ENCODE data around the gene ANKRD11.
"Not testable (repeated sequence)": the region's sequence is repeated elsewhere in the genome, so short reads cannot be mapped to it uniquely, and the experiment has no call there.

ANKRD11 gene

DNA sequence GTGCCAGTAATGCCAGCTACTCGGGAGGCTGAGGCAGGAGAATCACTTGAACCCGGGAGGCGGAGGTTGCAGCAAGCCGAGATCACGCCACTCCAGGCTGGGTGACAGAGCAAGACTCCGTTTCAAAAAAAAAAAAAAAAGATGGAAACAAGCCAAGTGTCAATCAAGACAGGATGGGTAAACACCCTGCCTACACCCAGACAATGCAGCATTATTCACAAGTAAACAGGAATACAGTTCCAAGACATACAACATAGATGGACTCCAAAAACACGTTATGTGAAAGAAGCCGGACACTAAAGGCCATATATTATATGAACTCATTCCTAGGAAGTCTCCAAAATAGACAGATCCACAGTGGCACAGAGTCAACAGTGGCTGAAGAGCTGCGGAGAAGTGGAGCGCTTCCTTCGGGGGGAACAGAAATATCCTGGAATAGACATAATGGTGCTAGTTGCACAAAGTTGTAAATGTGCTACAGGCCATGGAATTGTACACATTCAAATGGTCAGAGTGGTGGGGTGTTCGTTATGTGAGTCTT lies 33.9 kb downstream of the ANKRD11 start:
- TF ChIP-seq SPI1 (IDR thresholded peaks at IDR 0.05; ENCODE audit: low read depth, low read length) (no peak), POU2F2 (IDR thresholded peaks at IDR 0.05; ENCODE audit: low read depth, low read length) (no peak), POLR2AphosphoS5 (IDR thresholded peaks at IDR 0.05; ENCODE audit: low read depth, low read length) (no peak), POLR2A (IDR thresholded peaks at IDR 0.05; ENCODE audit: low read depth, low read length) (no peak), TAF1 (IDR thresholded peaks at IDR 0.05; ENCODE audit: low read depth, low read length) (no peak), PAX5 (IDR thresholded peaks at IDR 0.05; ENCODE audit: insufficient read depth, low read length, severe bottlenecking) (no peak)
- no peak for DNase-seq (ENCODE audit: insufficient read length, low spot score)
- no peak for FAIRE-seq

DNA sequence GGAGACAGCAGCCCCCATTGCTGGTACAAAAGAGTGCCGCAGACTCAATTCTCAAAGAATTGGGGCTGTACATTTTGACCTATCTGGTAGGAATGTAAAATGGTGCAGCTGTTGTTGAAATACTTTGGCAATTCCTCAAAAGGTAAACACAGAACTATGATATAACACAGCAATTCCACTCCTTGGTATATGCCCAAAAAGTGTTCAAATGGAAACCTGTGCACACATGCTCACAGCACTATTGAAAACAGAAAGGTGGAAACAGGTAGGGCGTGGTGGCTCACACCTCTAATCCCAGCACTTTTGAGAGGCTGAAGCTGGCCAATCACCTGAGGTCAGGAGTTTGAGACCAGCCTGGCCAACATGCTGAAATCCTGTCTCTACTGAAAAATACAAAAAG lies 34.7 kb downstream of the ANKRD11 start:
- no peak for TF ChIP-seq POLR2A (IDR thresholded peaks at IDR 0.05; ENCODE audit: low read depth, low read length)
- TF ChIP-seq SPI1 (IDR thresholded peaks at IDR 0.05; ENCODE audit: low read depth, low read length): no peak
- no peak for TF ChIP-seq TAF1 (IDR thresholded peaks at IDR 0.05; ENCODE audit: low read depth, low read length)
- TF ChIP-seq POU2F2 (IDR thresholded peaks at IDR 0.05; ENCODE audit: low read depth, low read length): no peak
- FAIRE-seq (no peak), DNase-seq (ENCODE audit: insufficient read length, low spot score) (no peak)

DNA sequence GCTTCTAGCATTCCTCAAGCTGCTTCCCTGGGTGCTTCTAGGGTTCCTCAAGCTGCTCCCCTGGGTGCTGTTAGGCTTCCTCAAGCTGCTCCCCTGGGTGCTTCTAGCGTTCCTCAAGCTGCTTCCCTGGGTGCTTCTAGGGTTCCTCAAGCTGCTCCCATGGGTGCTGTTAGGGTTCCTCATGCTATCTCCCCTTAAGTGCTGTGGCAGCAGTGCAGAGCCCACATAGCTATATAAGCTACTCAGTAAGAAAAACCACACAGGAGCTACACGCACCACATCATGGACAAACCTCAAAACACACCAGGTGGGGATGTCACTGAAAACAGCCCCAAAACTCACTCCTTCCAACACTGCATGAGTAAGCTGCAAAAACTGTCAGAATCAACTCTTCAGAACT lies 35.2 kb downstream of the ANKRD11 start:
- DNase-seq (ENCODE audit: insufficient read length, low spot score): no peak

DNA sequence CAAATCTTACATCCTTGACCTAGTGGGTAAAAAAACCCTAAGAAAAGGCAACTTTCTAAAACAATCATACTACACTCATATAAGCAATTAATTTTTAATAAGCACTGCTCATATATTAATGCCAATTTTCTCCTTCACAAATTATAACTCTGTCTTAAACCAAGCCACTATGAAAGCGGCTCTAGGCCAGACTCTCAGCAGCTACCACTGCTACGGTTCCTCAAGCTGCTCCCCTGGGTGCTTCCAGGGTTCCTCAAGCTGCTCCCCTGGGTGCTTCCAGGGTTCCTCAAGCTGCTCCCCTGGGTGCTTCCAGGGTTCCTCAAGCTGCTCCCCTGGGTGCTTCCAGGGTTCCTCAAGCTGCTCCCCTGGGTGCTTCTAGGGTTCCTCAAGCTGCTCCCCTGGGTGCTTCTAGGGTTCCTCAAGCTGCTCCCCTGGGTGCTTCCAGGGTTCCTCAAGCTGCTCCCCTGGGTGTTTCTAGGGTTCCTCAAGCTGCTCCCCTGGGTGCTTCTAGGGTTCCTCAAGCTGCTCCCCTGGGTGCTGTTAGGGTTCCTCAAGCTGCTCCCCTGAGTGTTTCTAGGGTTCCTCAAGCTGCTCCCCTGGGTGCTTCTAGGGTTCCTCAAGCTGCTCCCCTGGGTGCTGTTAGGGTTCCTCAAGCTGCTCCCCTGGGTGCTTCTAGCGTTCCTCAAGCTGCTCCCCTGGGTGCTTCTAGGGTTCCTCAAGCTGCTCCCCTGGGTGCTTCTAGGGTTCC lies 35.8 kb downstream of the ANKRD11 start:
- not testable (repeated sequence) for DNase-seq (ENCODE audit: insufficient read length, low spot score); FAIRE-seq

More for the DNA sequence above, 35.2 kb downstream of the ANKRD11 start:
- TF ChIP-seq POU2F2 (IDR thresholded peaks at IDR 0.05; ENCODE audit: low read depth, low read length): no peak
- TF ChIP-seq POLR2AphosphoS5 (IDR thresholded peaks at IDR 0.05; ENCODE audit: low read depth, low read length): no peak
- no peak for TF ChIP-seq PAX5 (IDR thresholded peaks at IDR 0.05; ENCODE audit: insufficient read depth, low read length, severe bottlenecking)
- no peak for TF ChIP-seq TAF1 (IDR thresholded peaks at IDR 0.05; ENCODE audit: low read depth, low read length)
- TF ChIP-seq SPI1 (IDR thresholded peaks at IDR 0.05; ENCODE audit: low read depth, low read length): no peak
- no peak for TF ChIP-seq POLR2A (IDR thresholded peaks at IDR 0.05; ENCODE audit: low read depth, low read length)
- no peak for FAIRE-seq

DNA sequence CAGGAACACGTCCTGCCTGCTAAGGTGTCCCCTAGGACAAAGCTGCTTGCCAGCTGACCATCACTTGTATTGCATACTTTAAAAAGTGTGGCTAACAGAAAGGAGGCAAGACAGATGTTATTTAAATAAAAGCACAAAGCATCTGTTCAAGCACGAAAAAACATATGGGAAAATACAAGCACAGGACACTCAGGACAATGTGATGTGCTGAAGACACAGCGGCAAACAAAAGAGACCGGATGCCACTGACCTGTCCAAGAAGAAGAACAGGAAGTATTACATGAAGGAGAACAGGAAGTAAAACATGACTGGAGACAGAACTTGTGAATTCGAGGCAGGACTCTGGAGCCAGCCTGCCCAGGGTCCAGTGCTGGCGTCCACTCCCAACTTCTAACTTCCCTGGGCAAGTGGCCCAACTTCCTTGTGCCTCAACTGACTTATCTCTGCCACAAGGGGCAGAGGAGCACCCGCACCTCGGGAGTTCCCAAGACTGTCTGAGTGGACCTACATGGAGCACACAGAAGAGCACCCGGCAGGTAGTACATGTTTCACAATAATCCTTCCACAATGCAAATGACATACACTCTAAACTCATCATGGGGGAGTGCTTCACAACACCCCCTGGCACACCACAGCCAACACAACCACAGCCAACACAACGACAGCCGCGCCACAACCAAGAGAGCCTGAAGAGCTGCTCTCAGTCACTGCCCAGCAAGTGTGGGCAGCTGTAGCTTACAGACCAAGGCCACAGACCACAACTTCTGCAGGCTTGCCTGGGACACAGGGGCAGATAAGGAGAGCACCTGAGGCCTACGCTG lies 36.6 kb downstream of the ANKRD11 start:
- FAIRE-seq: no peak
- no peak for TF ChIP-seq POLR2AphosphoS5 (IDR thresholded peaks at IDR 0.05; ENCODE audit: low read depth, low read length)
- TF ChIP-seq TAF1 (IDR thresholded peaks at IDR 0.05; ENCODE audit: low read depth, low read length): no peak
- no peak for TF ChIP-seq SPI1 (IDR thresholded peaks at IDR 0.05; ENCODE audit: low read depth, low read length)
- no peak for TF ChIP-seq POU2F2 (IDR thresholded peaks at IDR 0.05; ENCODE audit: low read depth, low read length)
- no peak for TF ChIP-seq PAX5 (IDR thresholded peaks at IDR 0.05; ENCODE audit: insufficient read depth, low read length, severe bottlenecking)
- no peak; the same call in 1 of the 2 replicates for TF ChIP-seq POLR2A (IDR thresholded peaks at IDR 0.05; ENCODE audit: low read depth, low read length)
- DNase-seq (ENCODE audit: insufficient read length, low spot score): no peak

DNA sequence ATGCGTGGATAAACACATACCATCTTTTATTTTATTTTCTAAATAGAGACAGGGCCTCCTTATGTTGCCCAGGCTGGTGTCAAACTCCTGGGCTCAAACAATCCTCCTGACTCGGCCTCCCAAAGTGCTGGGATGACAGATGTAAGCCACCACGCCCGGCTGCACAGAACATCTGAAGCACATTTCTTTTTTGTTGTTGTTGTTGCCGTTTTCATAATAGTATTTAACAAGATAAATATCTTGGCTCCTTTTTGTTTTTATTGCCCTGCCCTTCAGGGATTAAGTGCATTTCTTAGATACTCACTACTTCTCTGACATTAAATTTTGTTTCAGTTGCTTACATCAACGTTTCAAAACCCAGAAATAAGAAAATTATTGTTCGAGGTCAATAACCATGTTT lies 37.4 kb downstream of the ANKRD11 start:
- TF ChIP-seq POLR2A (IDR thresholded peaks at IDR 0.05; ENCODE audit: low read depth, low read length) (no peak), TAF1 (IDR thresholded peaks at IDR 0.05; ENCODE audit: low read depth, low read length) (no peak), POLR2AphosphoS5 (IDR thresholded peaks at IDR 0.05; ENCODE audit: low read depth, low read length) (no peak), PAX5 (IDR thresholded peaks at IDR 0.05; ENCODE audit: insufficient read depth, low read length, severe bottlenecking) (no peak), SPI1 (IDR thresholded peaks at IDR 0.05; ENCODE audit: low read depth, low read length) (no peak)
- DNase-seq (ENCODE audit: insufficient read length, low spot score) (no peak), FAIRE-seq (no peak)

DNA sequence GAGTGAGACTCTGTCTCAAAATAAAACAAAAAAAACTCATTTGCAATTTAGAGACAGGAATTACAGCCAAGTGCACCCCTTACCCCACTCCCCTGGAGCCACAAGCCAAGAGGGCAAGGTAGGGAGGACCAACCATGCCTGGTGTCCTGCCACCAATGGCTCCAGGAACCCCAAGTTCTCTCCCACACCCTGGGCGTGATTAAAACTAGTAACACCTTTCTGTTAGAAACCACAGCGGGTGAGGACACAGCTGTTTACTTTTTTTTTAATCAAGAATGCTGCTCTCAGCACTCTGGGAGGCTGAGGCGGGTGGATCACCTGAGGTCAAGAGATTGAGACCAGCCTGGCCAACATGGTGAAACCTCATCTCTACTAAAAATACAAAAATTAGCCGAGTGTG lies 38.1 kb downstream of the ANKRD11 start:
- FAIRE-seq (no peak), DNase-seq (ENCODE audit: insufficient read length, low spot score) (no peak)
- TF ChIP-seq POLR2A (IDR thresholded peaks at IDR 0.05; ENCODE audit: low read depth, low read length) (no peak), POLR2AphosphoS5 (IDR thresholded peaks at IDR 0.05; ENCODE audit: low read depth, low read length) (no peak), PAX5 (IDR thresholded peaks at IDR 0.05; ENCODE audit: insufficient read depth, low read length, severe bottlenecking) (no peak), SPI1 (IDR thresholded peaks at IDR 0.05; ENCODE audit: low read depth, low read length) (no peak), TAF1 (IDR thresholded peaks at IDR 0.05; ENCODE audit: low read depth, low read length) (no peak), POU2F2 (IDR thresholded peaks at IDR 0.05; ENCODE audit: low read depth, low read length) (no peak)

DNA sequence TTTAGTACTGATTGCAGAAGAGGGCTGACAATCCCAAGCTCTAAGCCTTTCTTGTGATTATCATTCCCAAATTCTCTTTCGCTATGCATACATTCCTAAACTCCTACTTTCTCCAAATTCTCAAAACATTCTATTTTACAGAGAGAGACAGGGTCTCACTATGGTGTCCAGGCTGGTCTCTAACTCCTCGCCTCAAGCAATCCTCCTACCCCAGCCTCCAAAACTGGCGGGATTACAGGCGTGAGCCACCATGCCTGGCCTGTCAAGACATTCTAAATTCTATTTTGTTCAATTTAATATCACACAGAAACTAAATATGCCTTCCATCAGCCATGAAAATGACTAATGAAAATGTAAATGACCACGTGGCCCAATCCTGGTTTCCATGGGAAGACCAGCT lies 39.8 kb downstream of the ANKRD11 start:
- FAIRE-seq (no peak), DNase-seq (ENCODE audit: insufficient read length, low spot score) (no peak)
- no peak for TF ChIP-seq TAF1 (IDR thresholded peaks at IDR 0.05; ENCODE audit: low read depth, low read length)
- no peak for TF ChIP-seq POLR2AphosphoS5 (IDR thresholded peaks at IDR 0.05; ENCODE audit: low read depth, low read length)
- TF ChIP-seq POLR2A (IDR thresholded peaks at IDR 0.05; ENCODE audit: low read depth, low read length): no peak
- no peak for TF ChIP-seq SPI1 (IDR thresholded peaks at IDR 0.05; ENCODE audit: low read depth, low read length)
- no peak for TF ChIP-seq POU2F2 (IDR thresholded peaks at IDR 0.05; ENCODE audit: low read depth, low read length)
- TF ChIP-seq PAX5 (IDR thresholded peaks at IDR 0.05; ENCODE audit: insufficient read depth, low read length, severe bottlenecking): no peak

DNA sequence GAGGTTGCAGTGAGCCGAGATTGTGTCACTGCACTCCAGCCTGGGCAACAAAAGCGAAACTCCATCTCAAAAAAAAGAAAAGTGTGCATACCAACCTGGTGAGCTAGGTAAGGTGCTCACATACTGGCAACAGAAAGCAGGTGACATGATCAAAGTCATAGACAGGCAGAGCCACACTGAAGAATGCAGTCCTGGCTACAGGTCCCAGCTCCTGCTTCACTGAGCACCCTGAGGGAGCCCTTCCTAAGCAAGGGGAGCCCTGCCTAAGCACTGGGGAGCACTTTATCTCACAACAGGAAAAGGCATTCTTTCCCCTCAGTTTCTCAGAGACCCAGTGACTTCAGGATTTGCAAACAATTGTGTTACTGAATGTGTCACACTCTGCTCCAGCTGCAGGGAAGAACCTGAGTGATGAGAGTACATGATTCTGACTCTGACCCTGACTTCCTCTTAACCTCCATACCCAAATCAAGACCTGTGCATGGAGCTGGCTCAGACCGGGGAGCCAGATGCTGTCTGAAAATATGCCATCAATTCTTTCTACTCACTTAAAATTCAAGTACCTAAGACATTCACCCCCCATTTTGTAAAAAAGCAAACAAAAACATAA lies 40.5 kb downstream of the ANKRD11 start:
- DNase-seq (ENCODE audit: insufficient read length, low spot score) (no peak), FAIRE-seq (peak; percentile 58)
- TF ChIP-seq POU2F2 (IDR thresholded peaks at IDR 0.05; ENCODE audit: low read depth, low read length) (no peak), SPI1 (IDR thresholded peaks at IDR 0.05; ENCODE audit: low read depth, low read length) (peak; percentile 61; the same call in 1 of the 2 replicates), POLR2A (IDR thresholded peaks at IDR 0.05; ENCODE audit: low read depth, low read length) (no peak), TAF1 (IDR thresholded peaks at IDR 0.05; ENCODE audit: low read depth, low read length) (no peak), PAX5 (IDR thresholded peaks at IDR 0.05; ENCODE audit: insufficient read depth, low read length, severe bottlenecking) (no peak)
